Activated CD8-positive, alpha-beta memory T cell treated with anti-CD3 and anti-CD28 coated beads, Interleukin-2, amount 10 ng/mL, durations not matched to agents 7 days and 5 days (primary cell): ENCODE results near the gene CCL19. TPM values are rescaled to one million over a fixed set of nuclear protein-coding genes. Genes with fewer than 3 reads are reported as not detected.

ENCODE experiments used
- total RNA-seq, 2 experiments: library from RNA; stranded (reverse); gene quantifications; one replicate each; pipeline ENCODE4 v1.2.3, GENCODE V29; 2021

Gene CCL19
- total RNA-seq, 2 experiments from 2014 or later, result not detected

Other genes starting within 250 kb of the CCL19 start
- 10 to 100 TPM in 1 of 2 experiments, 1 to 10 TPM in 1; 7.9 to 13.8 TPM for gene FAM219A, start 232.7 kb downstream of the CCL19 start, total RNA-seq
- not detected for gene DNAI1, start 232.5 kb downstream of the CCL19 start, total RNA-seq
- gene ENHO, start 168.3 kb downstream of the CCL19 start, total RNA-seq, result not detected
- gene CNTFR, start 101.6 kb downstream of the CCL19 start, total RNA-seq, result not detected
- gene RPP25L, start 79.2 kb downstream of the CCL19 start, total RNA-seq, result 10 to 100 TPM; 27.2 to 27.8 TPM
- gene DCTN3, start 70.8 kb downstream of the CCL19 start, total RNA-seq, result 100 to 1,000 TPM; 106 to 120 TPM
- under 1 TPM in 1 of 2 experiments, not detected in 1; 0.26 TPM for gene ARID3C, start 62.2 kb downstream of the CCL19 start, total RNA-seq
- 10 to 100 TPM; 66.1 to 82.1 TPM for gene SIGMAR1, start 53.5 kb downstream of the CCL19 start, total RNA-seq
- 10 to 100 TPM; 61.0 to 71.3 TPM for gene GALT, start 44.6 kb downstream of the CCL19 start, total RNA-seq
- gene IL11RA, start 39.1 kb downstream of the CCL19 start, total RNA-seq, result 10 to 100 TPM; 26.5 to 26.7 TPM
- not detected for gene CCL27, start 28.6 kb downstream of the CCL19 start, total RNA-seq
- gene CCL21, start 18.9 kb upstream of the CCL19 start, total RNA-seq, result not detected